Mesothelial cell of epicardium (in vitro differentiated cells): Measurements from ENCODE around the gene FES. TPM values are rescaled to one million over a fixed set of nuclear protein-coding genes. Genes with fewer than 3 reads are reported as not detected.

Experiments
- DNase-seq, 2 experiments: peaks; one replicate each; pipeline ENCODE4 v3.0.0; 2021; ENCODE audit warnings: low spot score in 2 of 2; ENCODE audit not compliant: unreplicated experiment in 2 of 2
- H3K27ac Mint-ChIP-seq: 2 replicates; pipeline ENCODE4 v1.8.0; 2021; ENCODE audit warnings: mixed read lengths
- H3K27me3 Mint-ChIP-seq: 2 replicates; pipeline ENCODE4 v1.8.0; 2021; ENCODE audit warnings: low read depth, mixed read lengths
- H3K36me3 Mint-ChIP-seq: 2 replicates; pipeline ENCODE4 v1.8.0; 2021; ENCODE audit warnings: mixed read lengths
- H3K4me1 Mint-ChIP-seq: 2 replicates; pipeline ENCODE4 v1.8.0; 2021; ENCODE audit warnings: mixed read lengths
- H3K4me3 Mint-ChIP-seq: 2 replicates; pipeline ENCODE4 v1.8.0; 2021; ENCODE audit warnings: mild to moderate bottlenecking, moderate library complexity, mixed read lengths
- H3K9me3 Mint-ChIP-seq: 2 replicates; pipeline ENCODE4 v1.8.0; 2021; ENCODE audit warnings: mixed read lengths
- total RNA-seq: library from RNA; stranded (reverse); gene quantifications from 3 replicates; pipeline ENCODE4 v1.2.1, GENCODE V29; 2021
- TF ChIP-seq, protein P1 (sequence below): fragments of 200-600 bp; sonication (generic); IDR thresholded peaks from one replicate; pipeline ENCODE4 v1.5.0; 2021; ENCODE audit warnings: antibody characterized with exemption; ENCODE audit not compliant: unreplicated experiment

The FES gene
- total RNA-seq, 1 donor from 2014 or later, result 32.6 TPM

DNA sequence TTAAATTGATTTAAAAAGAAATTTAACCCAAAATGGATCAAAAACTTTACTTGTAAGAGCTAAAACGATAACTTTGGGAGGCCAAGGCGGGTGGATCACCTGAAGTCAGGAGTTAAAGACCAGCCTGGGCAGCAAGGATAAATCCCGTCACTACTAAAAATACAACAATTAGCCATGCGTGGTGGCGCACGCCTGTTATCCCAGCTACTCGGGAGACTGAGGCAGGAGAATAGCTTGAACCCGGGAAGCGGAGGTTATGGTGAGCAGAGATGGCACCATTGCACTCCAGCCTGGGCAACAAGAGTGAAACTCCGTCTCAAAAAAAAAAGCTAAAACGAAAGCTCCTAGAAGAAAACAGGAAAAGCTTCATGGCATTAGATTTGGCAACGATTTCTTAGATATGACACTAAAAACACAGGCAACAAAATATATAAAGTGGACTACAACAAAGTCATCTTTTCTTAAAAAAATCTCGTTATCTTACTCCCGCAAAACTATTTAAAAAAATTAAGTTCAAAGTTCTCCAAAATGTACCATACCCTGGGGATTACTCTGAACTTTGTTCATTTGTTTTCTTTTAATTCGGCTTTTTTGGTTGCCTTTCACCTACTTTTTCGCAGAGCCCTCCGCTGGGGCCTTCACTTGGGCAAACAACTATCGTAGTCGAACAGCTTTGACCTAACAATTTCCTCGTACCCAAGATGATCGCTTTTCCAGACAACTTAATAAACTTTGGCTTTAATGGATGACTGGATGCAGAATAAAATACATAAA, 45.1 kb downstream of the FES start:
- no peak overlapping the region for H3K4me3 Mint-ChIP-seq
- H3K27ac Mint-ChIP-seq, result no peak overlapping the region
- peaks cover 14% of the 10 kb centered on the region for H3K4me1 Mint-ChIP-seq
- H3K27me3 Mint-ChIP-seq, result no peaks in the 10 kb centered on the region
- TF ChIP-seq, protein P1, sequence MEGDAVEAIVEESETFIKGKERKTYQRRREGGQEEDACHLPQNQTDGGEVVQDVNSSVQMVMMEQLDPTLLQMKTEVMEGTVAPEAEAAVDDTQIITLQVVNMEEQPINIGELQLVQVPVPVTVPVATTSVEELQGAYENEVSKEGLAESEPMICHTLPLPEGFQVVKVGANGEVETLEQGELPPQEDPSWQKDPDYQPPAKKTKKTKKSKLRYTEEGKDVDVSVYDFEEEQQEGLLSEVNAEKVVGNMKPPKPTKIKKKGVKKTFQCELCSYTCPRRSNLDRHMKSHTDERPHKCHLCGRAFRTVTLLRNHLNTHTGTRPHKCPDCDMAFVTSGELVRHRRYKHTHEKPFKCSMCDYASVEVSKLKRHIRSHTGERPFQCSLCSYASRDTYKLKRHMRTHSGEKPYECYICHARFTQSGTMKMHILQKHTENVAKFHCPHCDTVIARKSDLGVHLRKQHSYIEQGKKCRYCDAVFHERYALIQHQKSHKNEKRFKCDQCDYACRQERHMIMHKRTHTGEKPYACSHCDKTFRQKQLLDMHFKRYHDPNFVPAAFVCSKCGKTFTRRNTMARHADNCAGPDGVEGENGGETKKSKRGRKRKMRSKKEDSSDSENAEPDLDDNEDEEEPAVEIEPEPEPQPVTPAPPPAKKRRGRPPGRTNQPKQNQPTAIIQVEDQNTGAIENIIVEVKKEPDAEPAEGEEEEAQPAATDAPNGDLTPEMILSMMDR, result no peak
- no peak for DNase-seq
- no peaks in the 10 kb centered on the region for H3K9me3 Mint-ChIP-seq
- no peaks in the 10 kb centered on the region for H3K36me3 Mint-ChIP-seq

DNA sequence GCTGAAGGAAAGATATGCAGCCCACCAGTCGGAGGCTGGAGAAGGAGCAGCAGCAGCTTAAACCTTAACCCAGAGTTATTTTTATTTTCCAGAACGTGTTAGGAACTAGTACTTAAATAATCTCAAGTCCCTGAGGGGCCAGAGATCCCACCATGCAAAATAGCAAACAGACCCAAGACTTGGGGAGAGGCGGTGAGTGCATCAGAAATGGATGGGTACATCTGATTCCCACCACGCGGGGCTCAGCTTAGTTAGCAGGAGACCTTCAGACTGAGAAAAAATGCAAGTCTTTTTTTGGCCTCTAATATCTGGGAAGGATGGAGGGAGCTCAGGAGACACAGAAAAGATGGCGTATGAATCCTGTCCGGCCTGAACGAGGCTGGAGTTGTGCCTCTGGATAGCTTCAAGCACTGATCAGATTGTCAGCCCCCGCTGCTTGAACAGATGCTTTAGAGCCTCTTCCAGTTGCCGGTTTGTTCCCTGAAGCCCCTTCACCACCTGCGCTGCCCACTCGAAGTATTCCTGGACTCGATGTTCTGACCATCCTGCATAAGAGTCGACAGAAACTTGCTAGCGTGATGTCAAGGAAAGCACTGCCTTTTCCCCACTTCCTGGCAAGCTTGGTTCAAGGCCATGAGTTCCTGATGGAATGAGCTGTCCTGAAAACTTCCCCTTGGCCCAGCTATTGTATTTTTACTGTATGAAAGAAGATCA, 46.7 kb downstream of the FES start:
- H3K27ac Mint-ChIP-seq, result peak overlapping the region; percentile 54
- TF ChIP-seq, protein P1, result no peak
- H3K27me3 Mint-ChIP-seq, result no peaks in the 10 kb centered on the region
- H3K36me3 Mint-ChIP-seq, result no peaks in the 10 kb centered on the region
- DNase-seq, result no peak
- peaks cover 19% of the 10 kb centered on the region for H3K4me1 Mint-ChIP-seq
- peak overlapping the region; percentile 93 for H3K4me3 Mint-ChIP-seq
- H3K9me3 Mint-ChIP-seq, result no peaks in the 10 kb centered on the region

DNA sequence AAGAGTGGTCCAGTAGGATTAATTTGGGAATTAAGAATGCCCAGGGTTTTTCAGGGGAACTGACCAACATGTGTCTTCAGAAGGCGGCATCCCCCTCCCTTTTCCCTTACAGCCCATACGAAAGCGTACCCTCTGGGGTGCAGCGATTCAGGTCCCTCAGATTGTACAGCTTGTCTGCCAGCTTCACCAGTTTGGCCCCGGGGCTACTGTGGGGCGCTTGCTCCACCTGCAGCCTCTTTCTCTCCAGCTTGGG, 47.2 kb downstream of the FES start:
- TF ChIP-seq, protein P1, result no peak
- peaks cover 2% of the 10 kb centered on the region for H3K36me3 Mint-ChIP-seq
- DNase-seq, result no peak
- H3K27me3 Mint-ChIP-seq, result no peaks in the 10 kb centered on the region
- peaks cover 24% of the 10 kb centered on the region for H3K4me1 Mint-ChIP-seq
- peak overlapping the region; percentile 88 for H3K27ac Mint-ChIP-seq
- no peaks in the 10 kb centered on the region for H3K9me3 Mint-ChIP-seq
- H3K4me3 Mint-ChIP-seq, result peak overlapping the region; percentile 93

DNA sequence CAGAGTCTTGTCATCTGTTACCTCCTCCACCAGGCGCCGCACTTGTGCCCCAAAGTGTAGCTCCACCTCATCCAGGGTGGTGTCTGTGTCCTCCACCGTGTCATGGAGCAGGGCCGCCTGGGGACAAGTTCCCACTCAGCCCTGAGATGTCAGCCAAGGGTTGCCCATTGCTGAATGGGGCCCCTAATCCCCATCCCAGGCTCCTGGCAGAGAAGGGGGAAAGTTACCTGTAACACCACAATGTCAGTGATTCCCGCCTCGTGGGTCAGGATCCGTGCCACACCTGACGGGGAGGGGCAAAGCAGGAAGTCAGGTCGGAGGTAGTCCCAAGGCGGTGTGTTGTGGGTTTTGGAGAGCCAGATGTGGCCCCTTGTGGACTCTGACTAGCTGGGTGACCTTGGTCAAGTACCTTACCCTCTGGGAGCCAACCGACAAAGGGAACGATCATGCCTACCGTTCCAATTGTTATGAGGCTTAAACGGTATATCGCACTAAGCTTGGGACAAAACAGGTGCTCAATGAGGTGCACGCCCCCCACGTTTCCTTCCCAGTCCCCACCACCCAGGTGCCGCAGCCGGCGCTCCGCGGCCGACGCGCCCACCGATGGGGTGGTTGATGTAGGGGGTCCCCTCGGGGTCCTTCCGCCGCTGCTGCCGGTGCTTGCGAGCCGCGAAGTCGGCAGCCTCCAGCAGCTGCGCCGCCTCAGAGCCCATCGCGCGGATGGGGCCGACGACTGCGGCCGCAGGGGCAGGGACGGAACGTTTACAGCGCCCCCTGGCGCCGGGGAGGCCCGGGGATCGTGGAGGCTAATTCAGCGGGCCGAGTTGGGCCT, 47.7 kb downstream of the FES start, which contains the start of gene HDDC3:
Gene HDDC3, minus strand, starts transcription at position 722 of the 832 bp plus-strand sequence. Its CDS starts 9 bp downstream, at position 713.
- Mint-ChIP-seq H3K4me3 (peak within 1 kb of the TSS; percentile 93), H3K27ac (peak within 1 kb of the TSS; percentile 88), H3K9me3 (no peaks in the 10 kb centered on the region), H3K4me1 (peaks cover 27% of the 10 kb centered on the region), H3K27me3 (no peaks in the 10 kb centered on the region), H3K36me3 (peaks cover 5% of the 10 kb centered on the region)
- TF ChIP-seq, protein P1, result peak; percentile 82
- peak; percentile 82 to 95 for DNase-seq

DNA sequence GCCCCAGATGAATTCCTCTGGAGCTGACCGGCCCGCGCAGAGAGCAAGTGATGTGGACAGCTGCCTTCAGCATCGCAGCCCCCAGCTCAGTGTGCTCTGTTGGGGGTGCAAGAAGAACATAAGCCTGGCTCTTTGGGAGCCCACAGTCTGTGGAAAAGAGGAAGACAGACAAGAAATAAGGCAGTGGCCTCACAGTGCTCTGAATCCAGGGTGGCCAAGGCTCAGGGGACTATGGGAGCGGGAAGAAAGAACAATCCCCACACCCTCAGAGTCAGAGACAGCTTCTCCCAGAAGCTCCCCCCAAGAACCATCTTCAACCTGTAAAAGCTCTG, 48.3 kb downstream of the FES start:
- peak overlapping the region; percentile 93 for H3K4me3 Mint-ChIP-seq
- peaks cover 5% of the 10 kb centered on the region for H3K36me3 Mint-ChIP-seq
- DNase-seq, result no peak
- H3K27ac Mint-ChIP-seq, result peak overlapping the region; percentile 67
- TF ChIP-seq, protein P1, result no peak
- H3K4me1 Mint-ChIP-seq, result peaks cover 27% of the 10 kb centered on the region
- H3K27me3 Mint-ChIP-seq, result no peaks in the 10 kb centered on the region
- no peaks in the 10 kb centered on the region for H3K9me3 Mint-ChIP-seq
